ENCODE results near the gene PGR. TPM values are rescaled to one million over a fixed set of nuclear protein-coding genes. Genes with fewer than 3 reads are reported as not detected.

PGR gene
- total RNA-seq, 4 donors from 2014 or later: 0.20 to 1.9 (median 1.4) TPM

DNA sequence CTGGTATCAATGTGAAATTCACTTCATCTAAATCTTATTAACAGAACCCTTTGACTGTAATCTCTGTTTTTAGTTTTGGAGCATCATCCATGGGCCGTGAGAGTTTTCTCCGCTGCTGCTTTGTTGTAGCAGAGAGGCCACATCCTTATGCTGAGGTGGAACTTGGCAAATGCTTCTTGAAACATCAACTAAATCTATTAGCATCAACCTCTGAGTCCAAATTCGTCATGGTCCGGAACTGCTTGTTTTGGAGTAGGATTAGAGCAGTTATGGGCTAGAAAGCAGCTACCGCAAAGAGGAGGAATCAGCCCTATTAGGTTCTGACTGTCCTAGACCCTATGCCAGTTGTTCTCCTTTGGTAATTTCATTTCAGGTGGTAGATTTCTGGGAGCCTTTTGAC, 117.7 kb downstream of the PGR start:
- H3K27ac ChIP-seq: no peak overlapping the region
- no peaks in the 10 kb centered on the region for H3K4me1 ChIP-seq
- intact Hi-C loops (cut with DNase I; ENCODE audit: low total_unique reads): no loop called here
- ATAC-seq: no peak
- H3K36me3 ChIP-seq: no peaks in the 10 kb centered on the region
- H3K4me3 ChIP-seq: no peak overlapping the region
- no peak for DNase-seq
- H3K27me3 ChIP-seq: no peaks in the 10 kb centered on the region
- in situ Hi-C loops (cut with MboI; ENCODE audit: low sequenced_read_pairs in 4 of 4): no loop called here
- TF ChIP-seq CTCF (IDR thresholded peaks at IDR 0.05 in 4 of 5, conservative IDR thresholded peaks at IDR 0.05 in 1 of 5) (no peak), POLR2A (IDR thresholded peaks at IDR 0.05) (no peak)
- no peaks in the 10 kb centered on the region for H3K9me3 ChIP-seq

DNA sequence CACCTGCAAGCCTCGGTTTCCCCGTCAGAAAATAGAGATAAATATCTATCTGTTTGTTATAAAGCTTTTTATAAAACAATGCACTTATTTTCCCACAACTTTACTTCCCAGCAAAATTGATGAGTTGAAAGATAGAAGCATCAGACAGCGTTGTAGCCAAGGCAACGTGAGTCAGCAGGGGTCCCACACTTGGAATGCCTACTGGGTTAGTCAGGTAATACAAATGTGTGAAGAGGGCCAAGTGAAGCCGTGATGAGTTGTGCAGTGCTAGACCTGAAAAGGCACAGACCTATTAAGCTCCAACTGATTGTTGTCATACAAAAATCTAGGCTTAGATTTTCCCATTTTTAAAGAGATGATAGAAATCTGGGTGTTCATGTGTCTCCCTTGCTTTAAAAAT, 118.7 kb downstream of the PGR start:
- in situ Hi-C loops (cut with MboI; ENCODE audit: low sequenced_read_pairs in 4 of 4): no loop called here
- DNase-seq: no peak
- H3K4me1 ChIP-seq: no peaks in the 10 kb centered on the region
- no peak overlapping the region for H3K27ac ChIP-seq
- no peaks in the 10 kb centered on the region for H3K36me3 ChIP-seq
- H3K9me3 ChIP-seq: no peaks in the 10 kb centered on the region
- no peak for ATAC-seq
- intact Hi-C loops (cut with DNase I; ENCODE audit: low total_unique reads): no loop called here
- H3K27me3 ChIP-seq: no peaks in the 10 kb centered on the region
- H3K4me3 ChIP-seq: no peak overlapping the region
- TF ChIP-seq CTCF (IDR thresholded peaks at IDR 0.05 in 4 of 5, conservative IDR thresholded peaks at IDR 0.05 in 1 of 5): no peak
- no peak for TF ChIP-seq POLR2A (IDR thresholded peaks at IDR 0.05)

DNA sequence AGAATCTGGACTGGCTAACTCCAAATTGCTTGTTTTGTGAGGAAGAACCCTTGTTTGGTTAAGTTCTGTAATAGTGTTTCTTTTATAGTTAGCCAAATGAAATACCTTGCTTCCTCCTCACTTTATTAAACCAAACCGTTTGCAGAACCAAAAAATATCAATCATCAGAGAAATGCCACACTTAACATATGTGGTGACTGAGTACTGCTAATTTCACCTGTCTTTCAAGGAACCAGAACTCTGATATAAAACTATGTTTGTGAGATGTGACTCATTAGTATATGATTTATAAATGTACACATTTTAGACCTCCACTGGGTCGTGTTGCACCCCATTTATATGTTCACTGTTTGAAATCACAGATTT, 119.9 kb downstream of the PGR start:
- Histone ChIP-seq H3K27me3 (no peaks in the 10 kb centered on the region), H3K9me3 (no peaks in the 10 kb centered on the region), H3K4me1 (no peaks in the 10 kb centered on the region), H3K36me3 (no peaks in the 10 kb centered on the region), H3K27ac (no peak overlapping the region), H3K4me3 (no peak overlapping the region)
- in situ Hi-C loops (cut with MboI; ENCODE audit: low sequenced_read_pairs in 4 of 4) (no loop called here), intact Hi-C loops (cut with DNase I; ENCODE audit: low total_unique reads) (no loop called here)
- no peak for DNase-seq
- no peak for ATAC-seq
- no peak for TF ChIP-seq POLR2A (IDR thresholded peaks at IDR 0.05)
- TF ChIP-seq CTCF (IDR thresholded peaks at IDR 0.05 in 4 of 5, conservative IDR thresholded peaks at IDR 0.05 in 1 of 5): no peak

DNA sequence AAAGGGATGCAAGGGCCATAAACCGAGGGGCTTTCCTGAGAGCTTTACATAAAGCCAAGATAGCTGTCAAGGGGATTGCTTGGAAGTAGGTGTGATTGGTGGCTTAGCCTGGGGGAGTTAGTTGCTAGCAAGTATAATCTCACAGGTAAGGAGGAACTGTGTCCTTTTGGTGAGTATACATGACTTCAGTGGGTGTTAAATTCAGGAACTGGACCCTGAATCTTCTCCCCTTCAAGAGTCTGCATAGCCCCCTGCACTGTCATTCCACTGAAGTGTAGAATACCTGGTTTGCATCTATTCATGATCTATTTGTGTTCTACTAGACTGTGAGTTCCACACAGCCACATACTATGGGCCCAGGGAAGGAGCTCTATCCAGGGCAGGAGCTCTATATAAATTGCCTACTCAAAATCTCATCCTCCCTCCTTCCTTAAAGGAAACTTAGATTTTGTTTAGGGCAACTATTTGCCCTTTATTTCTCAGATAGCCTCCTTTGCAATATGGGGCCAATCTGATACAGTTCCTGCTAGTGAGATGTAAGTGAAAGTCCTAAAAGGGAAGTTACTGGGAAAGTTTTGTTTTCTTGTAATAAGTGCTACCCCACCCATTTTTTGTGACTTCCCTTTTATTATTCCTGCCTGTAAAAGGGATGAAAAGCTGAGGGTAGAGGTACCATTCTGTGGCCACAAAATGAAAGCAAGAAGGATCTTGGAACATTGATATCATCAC, 120.5 kb downstream of the PGR start:
- DNase-seq (no peak), ATAC-seq (no peak)
- H3K9me3 ChIP-seq: no peaks in the 10 kb centered on the region
- no peaks in the 10 kb centered on the region for H3K4me1 ChIP-seq
- in situ Hi-C loops (cut with MboI; ENCODE audit: low sequenced_read_pairs in 4 of 4): no loop called here
- no peak overlapping the region for H3K27ac ChIP-seq
- TF ChIP-seq POLR2A (IDR thresholded peaks at IDR 0.05) (no peak), CTCF (IDR thresholded peaks at IDR 0.05 in 4 of 5, conservative IDR thresholded peaks at IDR 0.05 in 1 of 5) (no peak)
- intact Hi-C loops (cut with DNase I; ENCODE audit: low total_unique reads): no loop called here
- no peaks in the 10 kb centered on the region for H3K36me3 ChIP-seq
- H3K4me3 ChIP-seq: no peak overlapping the region
- H3K27me3 ChIP-seq: no peaks in the 10 kb centered on the region

- no peaks in the 10 kb centered on the region for H3K36me3 ChIP-seq
- intact Hi-C loops (cut with DNase I; ENCODE audit: low total_unique reads): no loop called here
- no peaks in the 10 kb centered on the region for H3K4me1 ChIP-seq
- no peaks in the 10 kb centered on the region for H3K9me3 ChIP-seq
- no peak for DNase-seq
- no peak overlapping the region for H3K27ac ChIP-seq
- no peak for ATAC-seq
- no peaks in the 10 kb centered on the region for H3K27me3 ChIP-seq
- H3K4me3 ChIP-seq: no peak overlapping the region
- in situ Hi-C loops (cut with MboI; ENCODE audit: low sequenced_read_pairs in 4 of 4): no loop called here
- TF ChIP-seq POLR2A (IDR thresholded peaks at IDR 0.05): no peak
- TF ChIP-seq CTCF (IDR thresholded peaks at IDR 0.05 in 4 of 5, conservative IDR thresholded peaks at IDR 0.05 in 1 of 5): no peak
Measured at GRCh38 chr11:101003468-101003867, 126.1 kb downstream of the PGR start.

Data from gastrocnemius medialis (tissue), 4 donors.